Measurements from ENCODE around the gene HYAL1.

HYAL1 gene

DNA sequence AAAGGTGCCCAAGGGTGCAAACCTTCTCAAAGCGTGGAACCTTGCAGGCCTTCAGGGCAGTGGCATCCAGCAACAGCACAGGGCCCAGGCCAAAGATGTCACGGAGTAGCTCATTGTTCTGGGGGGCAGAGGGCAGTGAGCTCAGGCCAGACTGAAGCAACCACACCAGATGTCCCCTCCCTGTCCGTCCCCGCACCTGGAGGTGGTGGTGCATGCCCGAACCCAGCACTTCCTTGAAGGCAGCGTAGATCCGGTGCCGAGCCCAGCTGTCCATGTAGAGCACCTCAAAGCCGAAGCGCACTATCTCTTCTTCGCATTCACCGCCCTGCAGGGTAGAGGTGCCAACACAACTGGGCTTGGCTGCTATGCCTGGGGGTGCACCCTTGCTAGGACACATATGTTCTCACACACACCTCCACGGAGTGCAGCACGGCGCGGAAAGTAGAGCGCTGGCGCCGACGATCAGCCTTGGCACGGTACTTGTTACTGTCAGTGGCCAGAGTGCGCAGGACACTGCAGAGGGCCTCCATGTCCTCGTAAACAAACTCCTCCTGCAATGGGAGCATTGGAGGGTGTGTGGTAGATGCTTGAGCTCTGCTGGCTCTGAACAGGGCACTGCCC, 14.9 kb downstream of the HYAL1 start:
- ATAC-seq: no peak
- TF ChIP-seq, protein P1, sequence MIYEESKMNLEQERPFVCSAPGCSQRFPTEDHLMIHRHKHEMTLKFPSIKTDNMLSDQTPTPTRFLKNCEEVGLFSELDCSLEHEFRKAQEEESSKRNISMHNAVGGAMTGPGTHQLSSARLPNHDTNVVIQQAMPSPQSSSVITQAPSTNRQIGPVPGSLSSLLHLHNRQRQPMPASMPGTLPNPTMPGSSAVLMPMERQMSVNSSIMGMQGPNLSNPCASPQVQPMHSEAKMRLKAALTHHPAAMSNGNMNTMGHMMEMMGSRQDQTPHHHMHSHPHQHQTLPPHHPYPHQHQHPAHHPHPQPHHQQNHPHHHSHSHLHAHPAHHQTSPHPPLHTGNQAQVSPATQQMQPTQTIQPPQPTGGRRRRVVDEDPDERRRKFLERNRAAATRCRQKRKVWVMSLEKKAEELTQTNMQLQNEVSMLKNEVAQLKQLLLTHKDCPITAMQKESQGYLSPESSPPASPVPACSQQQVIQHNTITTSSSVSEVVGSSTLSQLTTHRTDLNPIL (CRISPR knock-in tag; IDR thresholded peaks at IDR 0.05; ENCODE audit: low read depth): no peak
- TF ChIP-seq ARNTL (CRISPR knock-in tag; IDR thresholded peaks at IDR 0.05; ENCODE audit: borderline replicate concordance, low read depth) (no peak), RARB (CRISPR knock-in tag; IDR thresholded peaks at IDR 0.05) (no peak), ESRRG (CRISPR knock-in tag; IDR thresholded peaks at IDR 0.05) (no peak), PPARA (CRISPR knock-in tag; IDR thresholded peaks at IDR 0.05; ENCODE audit: borderline replicate concordance) (no peak), TOX (CRISPR knock-in tag; IDR thresholded peaks at IDR 0.05; ENCODE audit: borderline replicate concordance) (no peak), OSR1 (CRISPR knock-in tag; IDR thresholded peaks at IDR 0.05) (no peak), ZFP3 (CRISPR knock-in tag; IDR thresholded peaks at IDR 0.05) (no peak), ZNF565 (CRISPR knock-in tag; conservative IDR thresholded peaks at IDR 0.05; ENCODE audit: low read depth) (no peak), BACH2 (CRISPR knock-in tag; IDR thresholded peaks at IDR 0.05; ENCODE audit: borderline replicate concordance) (no peak), SNAI2 (CRISPR knock-in tag; IDR thresholded peaks at IDR 0.05) (no peak), GLIS3 (CRISPR knock-in tag; IDR thresholded peaks at IDR 0.05) (no peak), ZNF70 (CRISPR knock-in tag; IDR thresholded peaks at IDR 0.05) (no peak), CSDC2 (CRISPR knock-in tag; IDR thresholded peaks at IDR 0.05) (no peak), ZNF8 (CRISPR knock-in tag; IDR thresholded peaks at IDR 0.05) (no peak), ZFP30 (CRISPR knock-in tag; IDR thresholded peaks at IDR 0.05) (no peak)
- TF ChIP-seq, protein P2, sequence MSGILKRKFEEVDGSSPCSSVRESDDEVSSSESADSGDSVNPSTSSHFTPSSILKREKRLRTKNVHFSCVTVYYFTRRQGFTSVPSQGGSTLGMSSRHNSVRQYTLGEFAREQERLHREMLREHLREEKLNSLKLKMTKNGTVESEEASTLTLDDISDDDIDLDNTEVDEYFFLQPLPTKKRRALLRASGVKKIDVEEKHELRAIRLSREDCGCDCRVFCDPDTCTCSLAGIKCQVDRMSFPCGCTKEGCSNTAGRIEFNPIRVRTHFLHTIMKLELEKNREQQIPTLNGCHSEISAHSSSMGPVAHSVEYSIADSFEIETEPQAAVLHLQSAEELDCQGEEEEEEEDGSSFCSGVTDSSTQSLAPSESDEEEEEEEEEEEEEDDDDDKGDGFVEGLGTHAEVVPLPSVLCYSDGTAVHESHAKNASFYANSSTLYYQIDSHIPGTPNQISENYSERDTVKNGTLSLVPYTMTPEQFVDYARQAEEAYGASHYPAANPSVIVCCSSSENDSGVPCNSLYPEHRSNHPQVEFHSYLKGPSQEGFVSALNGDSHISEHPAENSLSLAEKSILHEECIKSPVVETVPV (CRISPR knock-in tag; IDR thresholded peaks at IDR 0.05): no peak
- TF ChIP-seq, protein P3, sequence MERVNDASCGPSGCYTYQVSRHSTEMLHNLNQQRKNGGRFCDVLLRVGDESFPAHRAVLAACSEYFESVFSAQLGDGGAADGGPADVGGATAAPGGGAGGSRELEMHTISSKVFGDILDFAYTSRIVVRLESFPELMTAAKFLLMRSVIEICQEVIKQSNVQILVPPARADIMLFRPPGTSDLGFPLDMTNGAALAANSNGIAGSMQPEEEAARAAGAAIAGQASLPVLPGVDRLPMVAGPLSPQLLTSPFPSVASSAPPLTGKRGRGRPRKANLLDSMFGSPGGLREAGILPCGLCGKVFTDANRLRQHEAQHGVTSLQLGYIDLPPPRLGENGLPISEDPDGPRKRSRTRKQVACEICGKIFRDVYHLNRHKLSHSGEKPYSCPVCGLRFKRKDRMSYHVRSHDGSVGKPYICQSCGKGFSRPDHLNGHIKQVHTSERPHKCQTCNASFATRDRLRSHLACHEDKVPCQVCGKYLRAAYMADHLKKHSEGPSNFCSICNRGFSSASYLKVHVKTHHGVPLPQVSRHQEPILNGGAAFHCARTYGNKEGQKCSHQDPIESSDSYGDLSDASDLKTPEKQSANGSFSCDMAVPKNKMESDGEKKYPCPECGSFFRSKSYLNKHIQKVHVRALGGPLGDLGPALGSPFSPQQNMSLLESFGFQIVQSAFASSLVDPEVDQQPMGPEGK (CRISPR knock-in tag; IDR thresholded peaks at IDR 0.05; ENCODE audit: borderline replicate concordance): no peak
- TF ChIP-seq, protein P4, sequence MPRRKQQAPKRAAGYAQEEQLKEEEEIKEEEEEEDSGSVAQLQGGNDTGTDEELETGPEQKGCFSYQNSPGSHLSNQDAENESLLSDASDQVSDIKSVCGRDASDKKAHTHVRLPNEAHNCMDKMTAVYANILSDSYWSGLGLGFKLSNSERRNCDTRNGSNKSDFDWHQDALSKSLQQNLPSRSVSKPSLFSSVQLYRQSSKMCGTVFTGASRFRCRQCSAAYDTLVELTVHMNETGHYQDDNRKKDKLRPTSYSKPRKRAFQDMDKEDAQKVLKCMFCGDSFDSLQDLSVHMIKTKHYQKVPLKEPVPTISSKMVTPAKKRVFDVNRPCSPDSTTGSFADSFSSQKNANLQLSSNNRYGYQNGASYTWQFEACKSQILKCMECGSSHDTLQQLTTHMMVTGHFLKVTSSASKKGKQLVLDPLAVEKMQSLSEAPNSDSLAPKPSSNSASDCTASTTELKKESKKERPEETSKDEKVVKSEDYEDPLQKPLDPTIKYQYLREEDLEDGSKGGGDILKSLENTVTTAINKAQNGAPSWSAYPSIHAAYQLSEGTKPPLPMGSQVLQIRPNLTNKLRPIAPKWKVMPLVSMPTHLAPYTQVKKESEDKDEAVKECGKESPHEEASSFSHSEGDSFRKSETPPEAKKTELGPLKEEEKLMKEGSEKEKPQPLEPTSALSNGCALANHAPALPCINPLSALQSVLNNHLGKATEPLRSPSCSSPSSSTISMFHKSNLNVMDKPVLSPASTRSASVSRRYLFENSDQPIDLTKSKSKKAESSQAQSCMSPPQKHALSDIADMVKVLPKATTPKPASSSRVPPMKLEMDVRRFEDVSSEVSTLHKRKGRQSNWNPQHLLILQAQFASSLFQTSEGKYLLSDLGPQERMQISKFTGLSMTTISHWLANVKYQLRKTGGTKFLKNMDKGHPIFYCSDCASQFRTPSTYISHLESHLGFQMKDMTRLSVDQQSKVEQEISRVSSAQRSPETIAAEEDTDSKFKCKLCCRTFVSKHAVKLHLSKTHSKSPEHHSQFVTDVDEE (CRISPR knock-in tag; IDR thresholded peaks at IDR 0.05): no peak
- TF ChIP-seq, protein P5, sequence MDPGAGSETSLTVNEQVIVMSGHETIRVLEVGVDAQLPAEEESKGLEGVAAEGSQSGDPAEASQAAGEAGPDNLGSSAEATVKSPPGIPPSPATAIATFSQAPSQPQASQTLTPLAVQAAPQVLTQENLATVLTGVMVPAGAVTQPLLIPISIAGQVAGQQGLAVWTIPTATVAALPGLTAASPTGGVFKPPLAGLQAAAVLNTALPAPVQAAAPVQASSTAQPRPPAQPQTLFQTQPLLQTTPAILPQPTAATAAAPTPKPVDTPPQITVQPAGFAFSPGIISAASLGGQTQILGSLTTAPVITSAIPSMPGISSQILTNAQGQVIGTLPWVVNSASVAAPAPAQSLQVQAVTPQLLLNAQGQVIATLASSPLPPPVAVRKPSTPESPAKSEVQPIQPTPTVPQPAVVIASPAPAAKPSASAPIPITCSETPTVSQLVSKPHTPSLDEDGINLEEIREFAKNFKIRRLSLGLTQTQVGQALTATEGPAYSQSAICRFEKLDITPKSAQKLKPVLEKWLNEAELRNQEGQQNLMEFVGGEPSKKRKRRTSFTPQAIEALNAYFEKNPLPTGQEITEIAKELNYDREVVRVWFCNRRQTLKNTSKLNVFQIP (CRISPR knock-in tag; IDR thresholded peaks at IDR 0.05; ENCODE audit: borderline replicate concordance, low read depth): no peak

DNA sequence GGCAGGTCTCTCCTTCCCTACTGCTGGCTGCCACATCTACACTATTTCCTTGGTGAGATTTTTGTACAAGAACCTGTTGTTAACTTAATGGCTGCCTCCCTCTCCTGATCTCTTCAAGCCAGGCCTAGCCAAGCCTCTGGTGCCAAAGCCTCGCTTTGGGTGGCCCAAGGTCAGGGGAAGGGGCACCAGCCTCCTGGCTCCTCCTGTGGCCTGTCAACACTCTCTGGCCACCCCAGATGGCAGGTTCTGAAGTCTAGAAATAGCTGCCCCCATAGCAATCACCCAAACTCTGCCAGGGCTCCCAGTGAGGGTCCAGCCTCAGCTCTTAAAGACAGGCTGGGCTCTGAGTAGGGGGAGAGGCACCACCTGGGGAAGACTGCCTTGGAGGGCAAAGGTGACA, 16.1 kb downstream of the HYAL1 start:
- TF ChIP-seq ESRRG (CRISPR knock-in tag; IDR thresholded peaks at IDR 0.05): no peak
- TF ChIP-seq, protein P2 (CRISPR knock-in tag; IDR thresholded peaks at IDR 0.05): no peak
- TF ChIP-seq, protein P3 (CRISPR knock-in tag; IDR thresholded peaks at IDR 0.05; ENCODE audit: borderline replicate concordance): no peak
- no peak for TF ChIP-seq ZFP3 (CRISPR knock-in tag; IDR thresholded peaks at IDR 0.05)
- TF ChIP-seq BACH2 (CRISPR knock-in tag; IDR thresholded peaks at IDR 0.05; ENCODE audit: borderline replicate concordance): no peak
- no peak for TF ChIP-seq ARNTL (CRISPR knock-in tag; IDR thresholded peaks at IDR 0.05; ENCODE audit: borderline replicate concordance, low read depth)
- no peak for TF ChIP-seq ZNF8 (CRISPR knock-in tag; IDR thresholded peaks at IDR 0.05)
- no peak for TF ChIP-seq ISL1 (CRISPR knock-in tag; IDR thresholded peaks at IDR 0.05)
- TF ChIP-seq ZNF70 (CRISPR knock-in tag; IDR thresholded peaks at IDR 0.05): no peak
- TF ChIP-seq ZFP30 (CRISPR knock-in tag; IDR thresholded peaks at IDR 0.05): no peak
- TF ChIP-seq ZNF565 (CRISPR knock-in tag; conservative IDR thresholded peaks at IDR 0.05; ENCODE audit: low read depth): no peak
- TF ChIP-seq, protein P5 (CRISPR knock-in tag; IDR thresholded peaks at IDR 0.05; ENCODE audit: borderline replicate concordance, low read depth): no peak
- no peak for TF ChIP-seq TOX (CRISPR knock-in tag; IDR thresholded peaks at IDR 0.05; ENCODE audit: borderline replicate concordance)
- no peak for TF ChIP-seq ZC3H10 (CRISPR knock-in tag; IDR thresholded peaks at IDR 0.05)
- no peak for TF ChIP-seq GLIS3 (CRISPR knock-in tag; IDR thresholded peaks at IDR 0.05)
- ATAC-seq: no peak
